KOPT-K1 (cell line): Measurements from ENCODE around the gene RAB11FIP5.

ENCODE experiments used
- H3K27ac ChIP-seq: fragments of 200-600 bp; sonication (generic); 2 replicates; pipeline ENCODE4 v1.5.1; 2016; ENCODE audit warnings: antibody characterized with exemption, mild to moderate bottlenecking, low read depth, low read length; ENCODE audit not compliant: poor library complexity, severe bottlenecking
- H3K36me3 ChIP-seq: fragments of 200-600 bp; sonication (generic); 2 replicates; pipeline ENCODE4 v1.5.1; 2017; ENCODE audit warnings: antibody characterized with exemption, mild to moderate bottlenecking, low read length, moderate library complexity; ENCODE audit not compliant: insufficient read depth
- H3K9me3 ChIP-seq: fragments of 200-600 bp; sonication (generic); 2 replicates; pipeline ENCODE4 v1.5.1; 2017; ENCODE audit warnings: antibody characterized with exemption, low read length, mild to moderate bottlenecking; ENCODE audit not compliant: insufficient read depth, poor library complexity, severe bottlenecking

RAB11FIP5 gene

GRCh38 chr2:73081181-73081671 is 31.5 kb downstream of the RAB11FIP5 start:
- Histone ChIP-seq H3K27ac (no peak overlapping the region), H3K36me3 (no peaks in the 10 kb centered on the region), H3K9me3 (no peaks in the 10 kb centered on the region)

- no peaks in the 10 kb centered on the region for H3K9me3 ChIP-seq
- H3K36me3 ChIP-seq: no peaks in the 10 kb centered on the region
- H3K27ac ChIP-seq: no peak overlapping the region
These were observed 32.2 kb downstream of the RAB11FIP5 start for GRCh38 chr2:73080321-73081131.

- Histone ChIP-seq H3K27ac (no peak overlapping the region), H3K36me3 (no peaks in the 10 kb centered on the region)
These were observed 33.1 kb downstream of the RAB11FIP5 start for GRCh38 chr2:73079636-73080035.

GRCh38 chr2:73078457-73079411 is 34.0 kb downstream of the RAB11FIP5 start:
- H3K9me3 ChIP-seq: no peaks in the 10 kb centered on the region
- H3K27ac ChIP-seq: no peak overlapping the region
- H3K36me3 ChIP-seq: no peaks in the 10 kb centered on the region

More at GRCh38 chr2:73079636-73080035, 33.1 kb downstream of the RAB11FIP5 start:
- H3K9me3 ChIP-seq: no peaks in the 10 kb centered on the region

GRCh38 chr2:73077424-73077795 is 35.3 kb downstream of the RAB11FIP5 start:
- Histone ChIP-seq H3K36me3 (no peaks in the 10 kb centered on the region), H3K27ac (no peak overlapping the region), H3K9me3 (no peaks in the 10 kb centered on the region)

GRCh38 chr2:73076701-73077423 is 35.9 kb downstream of the RAB11FIP5 start:
- no peaks in the 10 kb centered on the region for H3K9me3 ChIP-seq
- H3K27ac ChIP-seq: no peak overlapping the region
- H3K36me3 ChIP-seq: no peaks in the 10 kb centered on the region

GRCh38 chr2:73075477-73076373 is 37.0 kb downstream of the RAB11FIP5 start:
- H3K36me3 ChIP-seq: no peaks in the 10 kb centered on the region
- H3K27ac ChIP-seq: no peak overlapping the region

GRCh38 chr2:73074110-73075069 is 38.4 kb downstream of the RAB11FIP5 start:
- Histone ChIP-seq H3K27ac (no peak overlapping the region), H3K9me3 (no peaks in the 10 kb centered on the region), H3K36me3 (no peaks in the 10 kb centered on the region)

More at GRCh38 chr2:73075477-73076373, 37.0 kb downstream of the RAB11FIP5 start:
- H3K9me3 ChIP-seq: no peaks in the 10 kb centered on the region

- Histone ChIP-seq H3K36me3 (no peaks in the 10 kb centered on the region), H3K27ac (peak overlapping the region; percentile 83), H3K9me3 (no peaks in the 10 kb centered on the region)
These were observed 40.3 kb downstream of the RAB11FIP5 start for GRCh38 chr2:73072416-73072815.

GRCh38 chr2:73072129-73072395 is 40.7 kb downstream of the RAB11FIP5 start:
- Histone ChIP-seq H3K36me3 (no peaks in the 10 kb centered on the region), H3K9me3 (no peaks in the 10 kb centered on the region), H3K27ac (peak overlapping the region; percentile 83)

GRCh38 chr2:73071360-73072128 is 41.2 kb downstream of the RAB11FIP5 start, which contains the start of gene SFXN5:
Gene SFXN5, minus strand, starts transcription at chr2:73071712. Its CDS starts 7 bp downstream, at chr2:73071705.
- H3K27ac ChIP-seq: peak within 1 kb of the TSS; percentile 83
- no peaks in the 10 kb centered on the region for H3K36me3 ChIP-seq
- no peaks in the 10 kb centered on the region for H3K9me3 ChIP-seq

GRCh38 chr2:73070643-73071359 is 41.9 kb downstream of the RAB11FIP5 start:
- Histone ChIP-seq H3K27ac (peak overlapping the region; percentile 83), H3K36me3 (no peaks in the 10 kb centered on the region), H3K9me3 (no peaks in the 10 kb centered on the region)
